SK-N-SH treated with all-trans-retinoic acid at 6 μM for 48 hours (cell line): ENCODE data around the gene RGS12.

Source experiments
- BACH2 ChIP-seq: fragments of 250-450 bp; sonication (Bioruptor Pico); IDR thresholded peaks from 2 replicates; pipeline ENCODE4 v1.9.0; 2021; ENCODE audit warnings: mild to moderate bottlenecking, borderline replicate concordance
- CSDC2 ChIP-seq: fragments of 250-450 bp; sonication (Bioruptor Pico); IDR thresholded peaks from 2 replicates; pipeline ENCODE4 v1.5.0; 2020; ENCODE audit warnings: mild to moderate bottlenecking, moderate library complexity
- CSRNP3 ChIP-seq: fragments of 250-450 bp; sonication (Bioruptor Pico); IDR thresholded peaks from 2 replicates; pipeline ENCODE4 v1.5.1; 2021; ENCODE audit warnings: mild to moderate bottlenecking, moderate library complexity
- ISL1 ChIP-seq: fragments of 250-450 bp; sonication (Bioruptor Pico); IDR thresholded peaks from 2 replicates; pipeline ENCODE4 v2.1.2; 2022; ENCODE audit warnings: mild to moderate bottlenecking, moderate library complexity
- PATZ1 ChIP-seq: fragments of 250-450 bp; sonication (Bioruptor Pico); IDR thresholded peaks from 2 replicates; pipeline ENCODE4 v1.8.0; 2020; ENCODE audit warnings: mild to moderate bottlenecking, moderate library complexity, borderline replicate concordance
- TOX ChIP-seq: fragments of 250-450 bp; sonication (Bioruptor Pico); IDR thresholded peaks from 2 replicates; pipeline ENCODE4 v1.8.0; 2021; ENCODE audit warnings: mild to moderate bottlenecking, moderate library complexity, borderline replicate concordance
- ZFP3 ChIP-seq: fragments of 250-450 bp; sonication (Bioruptor Pico); IDR thresholded peaks from 2 replicates; pipeline ENCODE4 v1.5.0; 2020; ENCODE audit warnings: mild to moderate bottlenecking, moderate library complexity
- ZFP30 ChIP-seq: fragments of 450-650 bp; formaldehyde crosslinking; IDR thresholded peaks from 2 replicates; pipeline ENCODE4 v1.5.0; 2022; ENCODE audit warnings: mild to moderate bottlenecking, moderate library complexity

GRCh38 chr4:3292571-3293400 lies at the start of gene RGS12:
- no peak for TF ChIP-seq BACH2 (CRISPR knock-in tag)
- TF ChIP-seq ZFP3 = no peak
- no peak for TF ChIP-seq CSRNP3 (CRISPR knock-in tag)
- no peak; the same call in 1 of the 2 replicates for TF ChIP-seq PATZ1
- TF ChIP-seq ZFP30 (CRISPR knock-in tag) = no peak
- no peak for TF ChIP-seq ISL1 (CRISPR knock-in tag)
- no peak for TF ChIP-seq TOX (CRISPR knock-in tag)
- no peak for TF ChIP-seq CSDC2 (CRISPR knock-in tag)
